Ectodermal cell (in vitro differentiated cells): ENCODE measurements around the gene CDC34.

Experiments
- H3K27ac ChIP-seq: 2 replicates; pipeline ENCODE4 v1.7.0; 2013; ENCODE audit warnings: mild to moderate bottlenecking, low read depth, low read length; ENCODE audit not compliant: insufficient read depth, poor library complexity, severe bottlenecking
- H3K27me3 ChIP-seq: 2 replicates; pipeline ENCODE4 v1.7.0; 2013; ENCODE audit warnings: mild to moderate bottlenecking, low read length; ENCODE audit not compliant: insufficient read depth, control insufficient read depth, poor library complexity, severe bottlenecking
- H3K36me3 ChIP-seq: one replicate; pipeline ENCODE4 v1.7.0; 2013; ENCODE audit warnings: low read length; ENCODE audit not compliant: control insufficient read depth, insufficient read depth
- H3K4me1 ChIP-seq: one replicate; pipeline ENCODE4 v1.7.0; 2013; ENCODE audit warnings: low read length; ENCODE audit not compliant: control insufficient read depth, insufficient read depth
- H3K4me3 ChIP-seq: 2 replicates; pipeline ENCODE4 v1.7.0; 2013; ENCODE audit warnings: low read depth, low read length, control low read depth; ENCODE audit not compliant: insufficient read depth
- H3K9me3 ChIP-seq: 2 replicates; pipeline ENCODE4 v1.7.0; 2013; ENCODE audit warnings: mild to moderate bottlenecking, low read length, moderate library complexity; ENCODE audit not compliant: control insufficient read depth
- WGBS, 2 experiments: methylation state at CpG; one replicate each; pipeline ENCODE4 v1.1.7; 2013; ENCODE audit warnings: missing lambda C conversion rate in 2 of 2; 5-methylcytosine and 5-hydroxymethylcytosine counted together

The CDC34 gene

DNA sequence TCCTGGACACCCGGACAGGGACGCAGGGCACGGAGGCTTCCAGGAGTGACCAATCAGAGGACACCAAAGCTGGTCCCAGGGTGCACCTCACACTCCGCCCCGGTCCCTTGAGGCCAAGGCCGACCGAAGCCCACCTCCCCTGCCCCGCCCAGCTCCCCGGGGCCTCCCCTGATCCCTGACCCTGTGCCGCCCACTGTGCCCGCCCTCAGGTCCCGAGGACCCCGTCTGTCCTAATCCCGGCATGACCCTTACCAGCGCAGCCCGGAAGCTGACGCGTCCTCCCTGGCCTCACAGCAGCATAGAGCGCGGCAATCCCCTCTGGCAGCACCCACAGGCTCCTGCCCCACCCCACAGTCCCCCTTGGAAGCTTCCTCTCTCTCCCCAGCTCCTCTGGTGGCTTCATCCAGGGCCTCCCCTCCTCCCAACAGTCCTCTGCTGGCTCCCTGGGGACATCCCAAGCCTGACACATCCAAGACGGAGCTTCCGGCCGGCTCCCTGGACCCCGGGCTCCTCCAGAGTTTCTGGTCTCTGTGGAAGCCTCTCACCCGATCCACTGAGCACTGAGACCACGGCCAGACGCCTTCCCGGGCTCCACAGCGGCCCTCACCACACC is 7.4 kb upstream of the CDC34 start:
- Histone ChIP-seq H3K27ac (no peak overlapping the region), H3K36me3 (no peaks in the 10 kb centered on the region), H3K9me3 (no peaks in the 10 kb centered on the region), H3K4me3 (no peak overlapping the region), H3K4me1 (no peaks in the 10 kb centered on the region), H3K27me3 (no peaks in the 10 kb centered on the region)
- WGBS, 2 experiments, result 84 to 87% methylated on average over 29 of the region's 29 CpGs

DNA sequence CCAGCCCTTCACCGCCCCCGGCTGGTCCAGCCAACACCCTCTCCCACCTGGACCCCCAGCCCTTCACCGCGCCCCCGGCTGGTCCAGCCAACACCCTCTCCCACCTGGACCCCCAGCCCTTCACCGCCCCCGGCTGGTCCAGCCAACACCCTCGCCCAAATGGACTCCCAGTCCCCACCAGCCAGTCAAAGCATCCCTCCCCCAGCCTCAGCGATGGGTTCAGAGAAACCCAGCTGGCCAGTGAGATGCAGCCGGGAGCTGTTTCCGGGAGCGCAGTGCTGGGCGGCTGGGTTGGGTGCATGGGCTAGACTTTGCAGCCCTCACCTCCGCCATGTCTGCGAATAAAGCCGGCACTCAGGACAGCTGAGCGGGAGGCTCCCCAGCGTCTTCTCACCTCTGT is 6.5 kb upstream of the CDC34 start:
- no peaks in the 10 kb centered on the region for H3K27me3 ChIP-seq
- no peak overlapping the region for H3K4me3 ChIP-seq
- H3K36me3 ChIP-seq, result no peaks in the 10 kb centered on the region
- H3K9me3 ChIP-seq, result no peaks in the 10 kb centered on the region
- H3K27ac ChIP-seq, result no peak overlapping the region
- WGBS, 2 experiments, result 73 to 77% methylated on average over 13 to 18 of the region's 18 CpGs
- H3K4me1 ChIP-seq, result no peaks in the 10 kb centered on the region

DNA sequence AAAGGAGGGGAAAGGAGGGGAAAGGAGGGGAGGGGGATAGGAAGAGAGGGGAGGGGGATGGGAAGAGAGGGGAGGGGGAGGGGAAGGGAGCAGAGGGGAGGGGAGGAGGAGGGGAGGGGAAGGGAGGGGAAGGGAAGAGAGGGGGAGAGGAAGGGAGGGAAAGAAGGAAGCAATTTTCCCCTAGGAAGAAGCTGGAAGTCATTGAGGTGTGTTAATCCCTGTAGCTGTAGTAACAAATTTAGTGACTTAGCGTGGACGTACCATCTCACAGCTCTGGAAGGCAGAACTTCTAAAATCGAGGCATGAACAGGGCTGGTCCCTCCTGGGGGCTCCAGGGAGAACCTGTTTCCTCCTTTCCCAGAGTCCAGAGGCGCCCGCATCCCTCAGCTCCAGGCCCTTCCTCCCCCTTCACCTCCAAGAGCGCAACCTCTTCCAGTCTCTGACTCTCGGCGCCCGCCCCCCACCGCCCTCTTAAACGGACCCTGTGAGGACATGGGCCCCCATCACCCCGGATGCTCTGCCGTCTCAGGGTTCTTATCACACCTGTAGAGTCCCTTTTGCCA is 5.6 kb upstream of the CDC34 start:
- H3K27me3 ChIP-seq, result no peaks in the 10 kb centered on the region
- H3K9me3 ChIP-seq, result no peaks in the 10 kb centered on the region
- H3K4me1 ChIP-seq, result peaks cover 5% of the 10 kb centered on the region
- H3K4me3 ChIP-seq, result no peak overlapping the region
- H3K27ac ChIP-seq, result no peak overlapping the region
- no peaks in the 10 kb centered on the region for H3K36me3 ChIP-seq
- 67 to 71% methylated on average over 13 of the region's 13 CpGs for WGBS, 2 experiments

DNA sequence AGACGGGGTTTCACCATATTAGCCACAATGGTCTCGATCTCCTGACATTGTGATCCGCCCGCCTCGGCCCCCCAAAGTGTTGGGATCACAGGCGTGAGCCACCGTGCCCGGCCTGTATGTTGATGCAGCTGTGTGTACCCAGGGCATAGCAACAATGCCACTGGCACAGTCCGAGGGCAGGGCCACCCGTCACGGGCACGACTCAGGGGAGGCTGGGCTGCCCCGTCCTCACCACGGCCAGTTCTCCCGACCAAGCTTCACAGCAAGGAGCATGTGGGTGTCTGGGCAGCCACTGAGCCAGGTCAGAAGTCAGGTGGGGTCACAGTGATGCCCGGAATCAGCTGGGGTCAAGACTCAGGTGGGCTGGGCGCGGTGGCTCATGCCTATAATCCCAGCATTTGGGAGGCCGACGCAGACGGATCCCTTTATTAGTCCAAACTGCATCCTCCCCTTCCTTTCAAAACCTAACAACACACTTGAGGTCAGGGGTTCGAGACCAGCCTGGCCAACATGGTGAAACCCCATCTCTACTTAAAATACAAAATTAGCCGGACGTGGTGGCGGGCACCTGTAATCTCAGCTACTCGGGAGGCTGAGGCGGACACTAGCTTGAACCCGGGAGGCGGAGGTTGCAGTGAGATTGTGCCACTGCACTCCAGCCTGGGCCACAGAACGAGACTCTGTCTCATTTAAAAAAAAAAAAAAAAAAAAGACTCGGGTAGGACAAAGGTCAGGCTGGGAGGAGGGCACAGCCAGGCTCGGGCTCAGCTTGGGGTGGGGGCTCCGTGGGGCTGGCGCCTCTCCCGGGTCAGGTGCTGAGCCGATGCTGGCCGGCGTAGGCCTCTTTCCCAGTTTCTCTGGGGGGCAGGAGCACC is 1.2 kb upstream of the CDC34 start:
- Histone ChIP-seq H3K9me3 (no peaks in the 10 kb centered on the region), H3K27me3 (no peaks in the 10 kb centered on the region), H3K36me3 (no peaks in the 10 kb centered on the region), H3K4me1 (peaks cover 16% of the 10 kb centered on the region), H3K4me3 (peak overlapping the region; percentile 97), H3K27ac (peak overlapping the region; percentile 84)
- WGBS, 2 experiments, result 71 to 72% methylated on average over 38 of the region's 38 CpGs

DNA sequence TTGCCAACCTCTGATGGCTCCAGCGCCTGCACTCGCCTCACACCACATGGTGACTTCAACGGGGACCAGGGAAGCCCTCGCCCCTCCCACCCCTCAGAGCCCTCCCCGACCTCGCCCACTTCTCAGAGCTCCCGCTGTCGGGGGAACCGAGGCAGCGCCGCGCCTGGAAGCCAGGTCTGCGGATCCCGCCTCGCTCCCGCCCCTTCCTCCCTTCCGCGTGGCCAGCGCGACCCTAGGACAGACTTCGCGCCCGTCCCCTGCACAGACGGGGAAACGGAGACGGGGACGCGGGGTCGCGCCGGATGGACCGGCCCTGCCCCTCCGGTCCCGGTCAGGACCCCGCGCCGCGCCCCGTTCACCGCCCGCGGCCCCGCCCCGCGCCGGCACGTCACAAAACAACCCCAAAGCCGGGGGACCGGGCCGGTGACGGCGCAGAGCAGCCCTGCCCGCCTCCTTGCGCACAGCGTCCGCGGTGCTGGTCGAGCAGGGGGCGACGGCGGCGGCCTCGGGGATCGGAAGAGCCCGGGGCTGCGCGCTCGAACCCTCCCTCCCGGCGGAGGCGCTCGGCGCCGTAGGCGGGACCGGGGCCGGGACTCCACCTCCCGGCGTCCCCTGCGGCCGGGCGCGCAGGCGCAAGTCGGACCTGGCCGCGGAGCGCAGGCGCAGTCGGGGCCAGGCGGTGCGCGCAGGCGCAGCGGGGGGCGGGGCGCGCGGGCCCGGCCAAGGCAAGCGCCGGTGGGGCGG is 379 bp upstream of the CDC34 start:
- WGBS, 2 experiments, result 0% methylated on average over 103 of the region's 103 CpGs
- H3K27ac ChIP-seq, result peak overlapping the region; percentile 84

DNA sequence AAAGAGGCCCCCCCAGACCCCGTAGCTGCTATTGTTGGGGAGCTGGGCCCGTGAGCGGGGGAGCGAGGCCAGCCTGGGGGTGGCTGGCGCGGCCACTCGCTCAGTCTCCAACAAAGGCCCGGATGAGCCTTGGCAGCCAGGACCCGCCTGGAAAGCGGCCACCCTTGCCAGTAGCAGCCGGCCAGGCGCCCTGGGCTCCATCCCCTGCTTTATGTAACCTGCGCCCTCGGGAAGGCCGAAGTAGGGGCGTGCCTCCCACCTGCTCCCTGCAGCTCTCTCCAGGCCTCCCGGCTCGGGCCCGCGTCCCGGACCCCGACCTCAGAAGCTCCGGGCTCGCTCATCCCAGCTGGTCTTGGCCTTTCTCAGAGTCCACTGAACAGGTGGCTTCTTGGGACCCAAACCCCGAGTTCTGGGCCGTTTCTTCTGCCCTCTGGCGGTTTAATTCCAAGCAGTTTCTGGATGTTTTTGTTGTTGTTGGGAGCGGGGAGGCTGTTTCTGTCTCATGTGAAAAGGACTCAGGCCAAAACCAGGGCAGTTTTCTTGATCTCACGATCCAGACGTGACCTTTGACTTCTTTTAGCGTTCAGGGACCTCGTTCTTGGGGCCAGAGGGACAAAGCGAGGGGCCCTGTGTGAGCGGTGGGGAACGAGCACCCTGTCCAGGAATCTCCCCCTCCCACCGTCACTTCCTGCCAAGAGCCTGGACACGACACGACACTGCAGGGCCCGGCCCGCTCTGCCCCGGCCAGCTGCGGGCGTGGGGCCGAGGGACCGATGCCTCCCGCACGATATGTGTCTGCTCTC is 1.2 kb downstream of the CDC34 start:
- 7% methylated on average over 47 of the region's 47 CpGs for WGBS, 2 experiments
- Histone ChIP-seq H3K9me3 (no peaks in the 10 kb centered on the region), H3K27ac (peak overlapping the region; percentile 73), H3K4me3 (peak overlapping the region; percentile 97), H3K4me1 (peaks cover 16% of the 10 kb centered on the region), H3K27me3 (no peaks in the 10 kb centered on the region), H3K36me3 (peaks cover 18% of the 10 kb centered on the region)

More for the DNA sequence above, 379 bp upstream of the CDC34 start:
- Histone ChIP-seq H3K4me3 (peak overlapping the region; percentile 97), H3K36me3 (peaks cover 5% of the 10 kb centered on the region), H3K27me3 (no peaks in the 10 kb centered on the region), H3K9me3 (no peaks in the 10 kb centered on the region), H3K4me1 (peaks cover 16% of the 10 kb centered on the region)

DNA sequence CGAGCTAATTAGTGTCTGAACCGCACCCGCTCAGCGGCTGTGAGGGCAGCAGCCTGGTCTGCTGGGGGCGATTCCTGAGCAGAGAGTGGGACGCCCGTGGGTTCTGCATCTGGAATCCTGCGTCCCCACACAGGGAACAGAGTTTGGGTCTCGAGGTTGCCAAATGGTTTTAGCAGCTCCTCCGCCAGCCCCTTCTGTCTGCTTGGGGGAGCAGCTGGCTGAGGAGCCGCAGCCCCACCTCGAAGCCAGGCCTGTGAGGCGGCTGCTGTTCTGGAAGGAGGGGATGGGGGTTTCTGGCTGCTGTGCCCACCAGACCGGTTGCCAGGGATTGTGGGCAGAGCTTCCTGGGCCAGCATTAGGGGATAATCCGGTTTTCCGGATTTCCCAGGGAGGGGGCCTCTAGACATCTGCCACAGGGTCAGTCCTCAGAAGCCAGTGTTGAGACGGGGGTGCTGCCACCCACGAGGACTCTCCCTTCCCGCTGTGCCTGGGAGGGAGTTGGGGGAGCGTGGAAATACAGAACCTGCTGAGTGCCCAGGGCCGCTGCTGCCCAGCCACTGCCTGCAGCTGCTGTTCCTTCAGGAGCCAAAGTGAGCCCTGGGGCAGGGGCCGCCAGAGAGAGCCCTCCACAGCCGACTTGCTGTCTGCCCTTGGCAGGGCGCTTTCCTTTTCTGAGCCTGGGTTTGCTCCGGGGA is 2.0 kb downstream of the CDC34 start:
- no peak overlapping the region for H3K27ac ChIP-seq
- no peaks in the 10 kb centered on the region for H3K9me3 ChIP-seq
- H3K4me1 ChIP-seq, result peaks cover 16% of the 10 kb centered on the region
- H3K4me3 ChIP-seq, result peak overlapping the region; percentile 97
- H3K36me3 ChIP-seq, result peaks cover 25% of the 10 kb centered on the region
- WGBS, 2 experiments, result 79% methylated on average over 25 of the region's 25 CpGs
- no peaks in the 10 kb centered on the region for H3K27me3 ChIP-seq

DNA sequence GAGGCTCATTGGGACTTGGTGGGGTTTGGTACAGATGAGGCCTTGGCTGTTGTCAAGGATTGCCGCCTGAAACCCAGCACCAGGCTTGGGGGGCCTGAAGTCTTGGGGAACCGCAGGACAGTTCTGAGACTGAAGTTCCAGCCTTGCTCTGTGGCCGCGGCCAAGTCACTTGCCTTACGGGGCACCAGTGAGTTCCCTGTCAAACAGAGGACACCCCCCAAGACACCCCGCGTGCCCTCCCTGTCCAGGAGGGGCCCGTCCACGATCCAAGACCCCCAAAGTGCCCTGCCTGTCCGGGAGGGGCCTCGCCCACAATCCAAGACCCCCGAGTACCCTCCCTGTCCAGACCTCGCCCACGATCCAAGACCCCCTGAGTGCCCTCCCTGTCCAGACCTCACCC is 2.5 kb downstream of the CDC34 start:
- H3K27ac ChIP-seq, result no peak overlapping the region

More for the DNA sequence above, 2.5 kb downstream of the CDC34 start:
- Histone ChIP-seq H3K27me3 (no peaks in the 10 kb centered on the region), H3K36me3 (peaks cover 25% of the 10 kb centered on the region), H3K4me1 (peaks cover 16% of the 10 kb centered on the region), H3K4me3 (no peak overlapping the region), H3K9me3 (no peaks in the 10 kb centered on the region)
- 89 to 92% methylated on average over 14 of the region's 14 CpGs for WGBS, 2 experiments
